Measurements from ENCODE around the gene MUC5AC.

DNA sequence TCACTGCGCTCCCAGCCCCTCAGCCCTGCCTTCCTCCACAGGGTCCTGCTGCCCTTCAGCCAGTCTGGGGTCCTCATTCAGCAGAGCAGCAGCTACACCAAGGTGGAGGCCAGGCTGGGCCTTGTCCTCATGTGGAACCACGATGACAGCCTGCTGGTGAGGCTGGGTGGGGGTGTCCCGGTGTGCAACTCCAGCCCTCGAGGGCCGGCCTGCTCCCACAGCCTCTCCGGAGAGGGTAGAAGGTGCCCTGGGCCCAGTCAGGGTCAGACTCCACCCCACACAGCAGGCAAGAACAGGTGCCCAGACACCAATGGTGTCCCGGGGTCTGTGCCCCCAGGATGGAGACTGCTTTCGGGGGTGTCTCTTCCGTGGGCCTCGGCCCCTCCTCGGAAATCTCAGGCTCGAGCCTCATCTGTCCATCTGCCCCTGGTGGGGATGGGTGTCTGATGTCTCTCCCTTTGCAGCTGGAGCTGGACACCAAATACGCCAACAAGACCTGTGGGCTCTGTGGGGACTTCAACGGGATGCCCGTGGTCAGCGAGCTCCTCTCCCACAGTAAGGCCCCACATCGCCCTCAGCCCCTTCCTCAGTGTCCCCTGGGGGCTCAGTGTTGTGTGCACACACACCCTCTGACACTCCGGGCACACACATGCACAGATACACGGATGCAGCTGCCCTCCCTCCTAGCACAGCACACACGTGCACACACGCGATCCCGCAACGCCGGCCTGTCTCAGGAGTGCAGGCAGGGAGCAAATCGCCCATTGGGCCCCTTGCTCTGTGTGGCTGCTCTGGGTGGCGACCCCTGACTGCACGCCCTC is 4.9 kb downstream of the MUC5AC start:
- TF ChIP-seq POLR2A (IDR thresholded peaks at IDR 0.05) = no peak
- TF ChIP-seq, protein P1, sequence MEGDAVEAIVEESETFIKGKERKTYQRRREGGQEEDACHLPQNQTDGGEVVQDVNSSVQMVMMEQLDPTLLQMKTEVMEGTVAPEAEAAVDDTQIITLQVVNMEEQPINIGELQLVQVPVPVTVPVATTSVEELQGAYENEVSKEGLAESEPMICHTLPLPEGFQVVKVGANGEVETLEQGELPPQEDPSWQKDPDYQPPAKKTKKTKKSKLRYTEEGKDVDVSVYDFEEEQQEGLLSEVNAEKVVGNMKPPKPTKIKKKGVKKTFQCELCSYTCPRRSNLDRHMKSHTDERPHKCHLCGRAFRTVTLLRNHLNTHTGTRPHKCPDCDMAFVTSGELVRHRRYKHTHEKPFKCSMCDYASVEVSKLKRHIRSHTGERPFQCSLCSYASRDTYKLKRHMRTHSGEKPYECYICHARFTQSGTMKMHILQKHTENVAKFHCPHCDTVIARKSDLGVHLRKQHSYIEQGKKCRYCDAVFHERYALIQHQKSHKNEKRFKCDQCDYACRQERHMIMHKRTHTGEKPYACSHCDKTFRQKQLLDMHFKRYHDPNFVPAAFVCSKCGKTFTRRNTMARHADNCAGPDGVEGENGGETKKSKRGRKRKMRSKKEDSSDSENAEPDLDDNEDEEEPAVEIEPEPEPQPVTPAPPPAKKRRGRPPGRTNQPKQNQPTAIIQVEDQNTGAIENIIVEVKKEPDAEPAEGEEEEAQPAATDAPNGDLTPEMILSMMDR (IDR thresholded peaks at IDR 0.05) = no peak

Data from heart left ventricle (tissue), 13 donors.